Measurements from ENCODE around the gene COPG2. TPM values are rescaled to one million over a fixed set of nuclear protein-coding genes. Genes with fewer than 3 reads are reported as not detected.
A peak's percentile ranks its signal among the peaks of the same experiment; 100 is the strongest.

COPG2 gene
- total RNA-seq, 1 experiment from 2014 or later, result 26.0 TPM

GRCh38 chr7:130667593-130668257 lies 823 bp downstream of the COPG2 start:
- BruUV-seq (replicated peaks), result no TSS peak
- Histone ChIP-seq H3K36me3 (ENCODE audit: control insufficient read depth, insufficient read depth, low read length) (peaks cover 7% of the 10 kb centered on the region), H3K4me1 (ENCODE audit: control insufficient read depth, insufficient read depth, low read length) (no peaks in the 10 kb centered on the region), H3K27me3 (ENCODE audit: control insufficient read depth, insufficient read depth, low read length) (no peaks in the 10 kb centered on the region), H3K9me3 (ENCODE audit: control insufficient read depth, insufficient read depth, low read depth, low read length) (no peaks in the 10 kb centered on the region), H3K27ac (ENCODE audit: low read length) (peak overlapping the region; percentile 84), H3K4me3 (ENCODE audit: low read depth in 2 of 2, low read length in 2 of 2) (peak overlapping the region; percentile 82 to 86)
- in situ Hi-C loops (cut with HindIII; ENCODE audit: low pct_unique_long_range_greater_than_20kb, low sequenced_read_pairs) (no loop called here), intact Hi-C loops (cut with micrococcal nuclease; ENCODE audit: unreplicated experiment) (no loop called here)
- CTCF ChIA-PET, result no interaction called here
- no peak; the same call in 1 of the 2 replicates for ATAC-seq
- no peak for DNase-seq (ENCODE audit: low read depth, low spot score)
- TF ChIP-seq CTCF (IDR thresholded peaks at IDR 0.05) (no peak), POLR2AphosphoS5 (IDR thresholded peaks at IDR 0.05; ENCODE audit: low read depth, low read length) (no peak), TCF7L2 (IDR thresholded peaks at IDR 0.05; ENCODE audit: low read depth, low read length) (no peak), REST (IDR thresholded peaks at IDR 0.05; ENCODE audit: insufficient read depth in 1 of 2, low read depth in 2 of 2, low read length in 1 of 2) (no peak), SIN3A (IDR thresholded peaks at IDR 0.05; ENCODE audit: borderline replicate concordance, insufficient read depth, low read depth, low read length) (no peak)
- POLR2A ChIA-PET, result no interaction called here

GRCh38 chr7:130662426-130662825 lies 6.1 kb downstream of the COPG2 start:
- CTCF ChIA-PET, result interaction anchor here (0.5 kb wide), 1 partner anchor 149 kb away, joined by 4 read pairs; no protein-coding TSS in a partner anchor
- H3K4me1 ChIP-seq (ENCODE audit: control insufficient read depth, insufficient read depth, low read length), result no peaks in the 10 kb centered on the region
- no peak overlapping the region for H3K27ac ChIP-seq (ENCODE audit: low read length)
- H3K36me3 ChIP-seq (ENCODE audit: control insufficient read depth, insufficient read depth, low read length), result peaks cover 11% of the 10 kb centered on the region; the same call in 1 of the 2 replicates
- DNase-seq (ENCODE audit: low read depth, low spot score) (no peak), ATAC-seq (no peak)
- in situ Hi-C loops (cut with HindIII; ENCODE audit: low pct_unique_long_range_greater_than_20kb, low sequenced_read_pairs) (no loop called here), intact Hi-C loops (cut with micrococcal nuclease; ENCODE audit: unreplicated experiment) (no loop called here)
- no TSS peak for BruUV-seq (replicated peaks)
- TF ChIP-seq CTCF (IDR thresholded peaks at IDR 0.05) (no peak), SIN3A (IDR thresholded peaks at IDR 0.05; ENCODE audit: borderline replicate concordance, insufficient read depth, low read depth, low read length) (no peak), REST (IDR thresholded peaks at IDR 0.05; ENCODE audit: insufficient read depth in 1 of 2, low read depth in 2 of 2, low read length in 1 of 2) (no peak), POLR2AphosphoS5 (IDR thresholded peaks at IDR 0.05; ENCODE audit: low read depth, low read length) (no peak), TCF7L2 (IDR thresholded peaks at IDR 0.05; ENCODE audit: low read depth, low read length) (no peak)
- POLR2A ChIA-PET, result no interaction called here
- no peaks in the 10 kb centered on the region for H3K27me3 ChIP-seq (ENCODE audit: control insufficient read depth, insufficient read depth, low read length)
- H3K9me3 ChIP-seq (ENCODE audit: control insufficient read depth, insufficient read depth, low read depth, low read length), result no peaks in the 10 kb centered on the region
- H3K4me3 ChIP-seq (ENCODE audit: low read depth in 2 of 2, low read length in 2 of 2), result no peak overlapping the region

All from Panc1 (cell line).